Inflammatory macrophage treated with lipopolysaccharide for 1 hour (primary cell): ENCODE data around the gene TRMT2B.
"Not testable (repeated sequence)": the region's sequence is repeated elsewhere in the genome, so short reads cannot be mapped to it uniquely, and the experiment has no call there.

Experiments used
- DNase-seq, 2 donors: peaks; one replicate each; pipeline ENCODE4 v3.0.0-alpha.2; 2020 to 2022

The TRMT2B gene

GRCh38 chrX:100999451-100999850 is 52.5 kb downstream of the TRMT2B start:
- peak in 1 of 2 donors; percentile 7 for DNase-seq

GRCh38 chrX:100995469-100995868 is 56.4 kb downstream of the TRMT2B start:
- DNase-seq: peak in 1 of 2 donors; percentile 13

- DNase-seq: no peak
Observed at GRCh38 chrX:100994352-100995281, 57.3 kb downstream of the TRMT2B start.

- DNase-seq: no peak
Observed at GRCh38 chrX:100990139-100990538, 61.8 kb downstream of the TRMT2B start.

GRCh38 chrX:100984818-100985217 is 67.1 kb downstream of the TRMT2B start:
- no peak for DNase-seq

GRCh38 chrX:100981498-100981845 is 70.4 kb downstream of the TRMT2B start:
- not testable (repeated sequence) for DNase-seq

- DNase-seq: peak in 1 of 2 donors; percentile 2
Observed at GRCh38 chrX:100980608-100981497, 71.1 kb downstream of the TRMT2B start.

GRCh38 chrX:100979881-100980607 is 71.9 kb downstream of the TRMT2B start:
- no peak for DNase-seq

GRCh38 chrX:100976211-100976610 is 75.7 kb downstream of the TRMT2B start:
- no peak for DNase-seq

GRCh38 chrX:100975212-100975611 is 76.7 kb downstream of the TRMT2B start:
- DNase-seq: no peak

- DNase-seq: no peak
Observed at GRCh38 chrX:100973411-100973810, 78.5 kb downstream of the TRMT2B start.

- no peak for DNase-seq
Observed at GRCh38 chrX:100969936-100970335, 82.0 kb downstream of the TRMT2B start.

- DNase-seq: no peak
Observed at GRCh38 chrX:100969408-100969807, 82.5 kb downstream of the TRMT2B start, which contains the start of gene ARL13A. TSS of gene ARL13A (plus strand) at chrX:100969708. CDS start at chrX:100973690, 3,982 bp downstream.

GRCh38 chrX:100964362-100964761 is 87.5 kb downstream of the TRMT2B start:
- peak in 1 of 2 donors; percentile 0 for DNase-seq

GRCh38 chrX:100962811-100963210 is 89.1 kb downstream of the TRMT2B start:
- DNase-seq: no peak
